ENCODE results near the gene BCL10.

BCL10 gene

GRCh38 chr1:85230305-85230977 is 46.0 kb downstream of the BCL10 start:
- Histone ChIP-seq H3K27me3 (ENCODE audit: control insufficient read depth in 1 of 2, insufficient read depth in 2 of 2, low read length in 2 of 2) (no peaks in the 10 kb centered on the region), H3K9ac (ENCODE audit: low read length) (no peak overlapping the region), H3K36me3 (ENCODE audit: insufficient read depth, low read length) (no peaks in the 10 kb centered on the region), H3K4me3 (ENCODE audit: low read depth in 1 of 2, low read length in 2 of 2) (no peak overlapping the region), H3K27ac (ENCODE audit: low read depth, low read length) (no peak overlapping the region), H3K4me1 (ENCODE audit: insufficient read depth, low read length) (peaks cover 24% of the 10 kb centered on the region), H3K9me3 (ENCODE audit: low read length) (no peaks in the 10 kb centered on the region)

GRCh38 chr1:85229574-85230097 is 46.8 kb downstream of the BCL10 start:
- H3K9ac ChIP-seq (ENCODE audit: low read length) = no peak overlapping the region
- H3K27me3 ChIP-seq (ENCODE audit: control insufficient read depth in 1 of 2, insufficient read depth in 2 of 2, low read length in 2 of 2) = no peaks in the 10 kb centered on the region
- H3K4me1 ChIP-seq (ENCODE audit: insufficient read depth, low read length) = peaks cover 32% of the 10 kb centered on the region
- no peak overlapping the region for H3K4me3 ChIP-seq (ENCODE audit: low read depth in 1 of 2, low read length in 2 of 2)
- H3K9me3 ChIP-seq (ENCODE audit: low read length) = no peaks in the 10 kb centered on the region
- no peaks in the 10 kb centered on the region for H3K36me3 ChIP-seq (ENCODE audit: insufficient read depth, low read length)
- peak overlapping the region; percentile 26 for H3K27ac ChIP-seq (ENCODE audit: low read depth, low read length)

GRCh38 chr1:85228972-85229371 is 47.5 kb downstream of the BCL10 start:
- Histone ChIP-seq H3K27ac (ENCODE audit: low read depth, low read length) (peak overlapping the region; percentile 26), H3K27me3 (ENCODE audit: control insufficient read depth in 1 of 2, insufficient read depth in 2 of 2, low read length in 2 of 2) (no peaks in the 10 kb centered on the region), H3K9ac (ENCODE audit: low read length) (no peak overlapping the region), H3K4me3 (ENCODE audit: low read depth in 1 of 2, low read length in 2 of 2) (no peak overlapping the region), H3K9me3 (ENCODE audit: low read length) (no peaks in the 10 kb centered on the region), H3K4me1 (ENCODE audit: insufficient read depth, low read length) (peaks cover 39% of the 10 kb centered on the region), H3K36me3 (ENCODE audit: insufficient read depth, low read length) (no peaks in the 10 kb centered on the region)

- H3K27ac ChIP-seq (ENCODE audit: low read depth, low read length) = peak overlapping the region; percentile 64
- peak overlapping the region in 1 of 2 donors; percentile 10 for H3K4me3 ChIP-seq (ENCODE audit: low read depth in 1 of 2, low read length in 2 of 2)
These were observed 50.6 kb downstream of the BCL10 start for GRCh38 chr1:85225624-85226380.

GRCh38 chr1:85224734-85225623 is 51.5 kb downstream of the BCL10 start:
- Histone ChIP-seq H3K4me3 (ENCODE audit: low read depth in 1 of 2, low read length in 2 of 2) (peak overlapping the region in 1 of 2 donors; percentile 7), H3K27me3 (ENCODE audit: control insufficient read depth in 1 of 2, insufficient read depth in 2 of 2, low read length in 2 of 2) (no peaks in the 10 kb centered on the region), H3K27ac (ENCODE audit: low read depth, low read length) (peak overlapping the region; percentile 64), H3K36me3 (ENCODE audit: insufficient read depth, low read length) (no peaks in the 10 kb centered on the region), H3K9ac (ENCODE audit: low read length) (no peak overlapping the region), H3K9me3 (ENCODE audit: low read length) (no peaks in the 10 kb centered on the region), H3K4me1 (ENCODE audit: insufficient read depth, low read length) (peaks cover 69% of the 10 kb centered on the region)

More at GRCh38 chr1:85225624-85226380, 50.6 kb downstream of the BCL10 start:
- Histone ChIP-seq H3K9me3 (ENCODE audit: low read length) (no peaks in the 10 kb centered on the region), H3K36me3 (ENCODE audit: insufficient read depth, low read length) (no peaks in the 10 kb centered on the region), H3K27me3 (ENCODE audit: control insufficient read depth in 1 of 2, insufficient read depth in 2 of 2, low read length in 2 of 2) (no peaks in the 10 kb centered on the region), H3K4me1 (ENCODE audit: insufficient read depth, low read length) (peaks cover 64% of the 10 kb centered on the region), H3K9ac (ENCODE audit: low read length) (no peak overlapping the region)

- H3K4me3 ChIP-seq (ENCODE audit: low read depth in 1 of 2, low read length in 2 of 2) = no peak overlapping the region
- H3K4me1 ChIP-seq (ENCODE audit: insufficient read depth, low read length) = peaks cover 71% of the 10 kb centered on the region
- no peak overlapping the region for H3K9ac ChIP-seq (ENCODE audit: low read length)
- no peaks in the 10 kb centered on the region for H3K36me3 ChIP-seq (ENCODE audit: insufficient read depth, low read length)
- H3K27me3 ChIP-seq (ENCODE audit: control insufficient read depth in 1 of 2, insufficient read depth in 2 of 2, low read length in 2 of 2) = no peaks in the 10 kb centered on the region
- peak overlapping the region; percentile 64 for H3K27ac ChIP-seq (ENCODE audit: low read depth, low read length)
- no peaks in the 10 kb centered on the region for H3K9me3 ChIP-seq (ENCODE audit: low read length)
These were observed 52.1 kb downstream of the BCL10 start for GRCh38 chr1:85224295-85224694.

- Histone ChIP-seq H3K9ac (ENCODE audit: low read length) (no peak overlapping the region), H3K27ac (ENCODE audit: low read depth, low read length) (no peak overlapping the region), H3K9me3 (ENCODE audit: low read length) (no peaks in the 10 kb centered on the region), H3K27me3 (ENCODE audit: control insufficient read depth in 1 of 2, insufficient read depth in 2 of 2, low read length in 2 of 2) (no peaks in the 10 kb centered on the region), H3K4me1 (ENCODE audit: insufficient read depth, low read length) (peaks cover 69% of the 10 kb centered on the region), H3K4me3 (ENCODE audit: low read depth in 1 of 2, low read length in 2 of 2) (no peak overlapping the region), H3K36me3 (ENCODE audit: insufficient read depth, low read length) (no peaks in the 10 kb centered on the region)
These were observed 53.1 kb downstream of the BCL10 start for GRCh38 chr1:85223334-85223733.

GRCh38 chr1:85220756-85221201 is 55.7 kb downstream of the BCL10 start:
- peak overlapping the region in 1 of 2 donors; percentile 4 for H3K4me3 ChIP-seq (ENCODE audit: low read depth in 1 of 2, low read length in 2 of 2)
- H3K27ac ChIP-seq (ENCODE audit: low read depth, low read length) = peak overlapping the region; percentile 75
- no peak overlapping the region for H3K9ac ChIP-seq (ENCODE audit: low read length)

GRCh38 chr1:85219853-85220610 is 56.4 kb downstream of the BCL10 start:
- Histone ChIP-seq H3K9ac (ENCODE audit: low read length) (no peak overlapping the region), H3K9me3 (ENCODE audit: low read length) (no peaks in the 10 kb centered on the region), H3K4me1 (ENCODE audit: insufficient read depth, low read length) (peaks cover 65% of the 10 kb centered on the region), H3K27ac (ENCODE audit: low read depth, low read length) (peak overlapping the region; percentile 75), H3K4me3 (ENCODE audit: low read depth in 1 of 2, low read length in 2 of 2) (no peak overlapping the region), H3K36me3 (ENCODE audit: insufficient read depth, low read length) (no peaks in the 10 kb centered on the region), H3K27me3 (ENCODE audit: control insufficient read depth in 1 of 2, insufficient read depth in 2 of 2, low read length in 2 of 2) (no peaks in the 10 kb centered on the region)

More at GRCh38 chr1:85220756-85221201, 55.7 kb downstream of the BCL10 start:
- H3K27me3 ChIP-seq (ENCODE audit: control insufficient read depth in 1 of 2, insufficient read depth in 2 of 2, low read length in 2 of 2) = no peaks in the 10 kb centered on the region
- peaks cover 65% of the 10 kb centered on the region for H3K4me1 ChIP-seq (ENCODE audit: insufficient read depth, low read length)
- no peaks in the 10 kb centered on the region for H3K36me3 ChIP-seq (ENCODE audit: insufficient read depth, low read length)
- H3K9me3 ChIP-seq (ENCODE audit: low read length) = no peaks in the 10 kb centered on the region

GRCh38 chr1:85216697-85217096 is 59.7 kb downstream of the BCL10 start:
- Histone ChIP-seq H3K4me1 (ENCODE audit: insufficient read depth, low read length) (peaks cover 42% of the 10 kb centered on the region), H3K36me3 (ENCODE audit: insufficient read depth, low read length) (no peaks in the 10 kb centered on the region), H3K27me3 (ENCODE audit: control insufficient read depth in 1 of 2, insufficient read depth in 2 of 2, low read length in 2 of 2) (no peaks in the 10 kb centered on the region), H3K27ac (ENCODE audit: low read depth, low read length) (no peak overlapping the region), H3K9ac (ENCODE audit: low read length) (no peak overlapping the region), H3K4me3 (ENCODE audit: low read depth in 1 of 2, low read length in 2 of 2) (no peak overlapping the region), H3K9me3 (ENCODE audit: low read length) (no peaks in the 10 kb centered on the region)
